Thyroid gland (tissue), 4 donors: ENCODE measurements around the gene ENTPD7.

Source experiments
- CTCF ChIP-seq, 6 experiments: fragments of 200-600 bp in 3 of 6; fragments of 450-650 bp in 3 of 6; sonication (generic) in 3 of 6; IDR thresholded peaks; one replicate each; pipeline ENCODE4 v1.5.1; 2016 to 2019; ENCODE audit warnings: antibody characterized with exemption in 6 of 6, mild to moderate bottlenecking in 2 of 6, inconsistent platforms in 1 of 6, moderate library complexity in 1 of 6
- POLR2A ChIP-seq, 2 donors: fragments of 450-650 bp; IDR thresholded peaks; one replicate each; pipeline ENCODE4 v1.6.1; 2017; ENCODE audit warnings: antibody characterized with exemption in 2 of 2, mild to moderate bottlenecking in 2 of 2, moderate library complexity in 1 of 2

DNA sequence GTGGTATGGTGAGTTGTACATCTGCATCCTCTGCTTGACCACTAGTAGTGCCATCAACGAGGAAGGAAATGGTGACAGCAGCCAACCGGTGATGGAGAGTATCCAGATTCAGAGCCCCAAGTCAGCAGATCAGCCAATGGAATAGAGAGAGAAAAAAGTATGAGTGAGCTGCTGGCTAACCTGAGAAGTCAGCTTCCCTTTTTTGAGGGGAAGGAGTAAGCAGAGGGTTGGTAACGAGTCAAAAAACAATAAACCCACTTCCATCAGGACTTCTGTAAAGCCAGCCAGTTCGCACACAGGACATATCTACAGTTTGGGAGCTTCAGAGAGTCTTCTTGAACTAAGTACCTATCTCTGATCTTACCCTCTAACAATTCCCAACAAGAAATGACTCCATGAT, 48.0 kb upstream of the ENTPD7 start:
- TF ChIP-seq CTCF (IDR thresholded peaks at IDR 0.05), result no peak
- TF ChIP-seq POLR2A (IDR thresholded peaks at IDR 0.05), result no peak
